Measurements from ENCODE around the gene SLC17A8.
A peak's percentile ranks its signal among the peaks of the same experiment; 100 is the strongest.
"Not testable (repeated sequence)": the region's sequence is repeated elsewhere in the genome, so short reads cannot be mapped to it uniquely, and the experiment has no call there.

SLC17A8 gene

DNA sequence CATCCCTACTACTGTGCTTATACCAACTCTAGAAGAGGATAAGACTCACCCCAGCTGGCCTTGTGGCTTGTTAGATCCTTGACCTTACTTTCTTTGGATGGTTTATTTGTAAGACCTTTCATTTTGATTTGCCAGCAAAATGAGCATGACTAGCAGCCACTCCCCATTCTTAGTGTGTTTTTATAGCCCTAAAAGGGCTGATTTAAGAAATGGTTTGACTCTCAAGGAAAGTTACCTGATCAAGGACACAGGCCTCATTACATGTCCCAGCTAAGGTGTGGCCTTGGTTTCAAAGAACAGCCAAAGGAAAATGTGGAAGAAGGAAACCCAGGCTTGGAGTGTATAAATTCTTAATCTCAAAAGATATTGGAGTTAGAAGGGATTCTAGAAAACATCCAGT lies 41.4 kb downstream of the SLC17A8 start:
- H3K27me3 ChIP-seq (ENCODE audit: control insufficient read depth, insufficient read depth, low read length) = no peaks in the 10 kb centered on the region
- H3K4me2 ChIP-seq (ENCODE audit: low read length) = no peak overlapping the region
- H3K9ac ChIP-seq (ENCODE audit: low read depth, low read length) = no peak overlapping the region
- H3K4me1 ChIP-seq (ENCODE audit: control insufficient read depth, insufficient read depth, low read length) = no peaks in the 10 kb centered on the region
- no peak overlapping the region for H3K4me3 ChIP-seq (ENCODE audit: low read length)
- no peaks in the 10 kb centered on the region for H3K36me3 ChIP-seq (ENCODE audit: insufficient read depth, low read length)
- no peaks in the 10 kb centered on the region for H3K9me3 ChIP-seq (replicated peaks; ENCODE audit: low read length)

- Histone ChIP-seq H3K27me3 (ENCODE audit: control insufficient read depth, insufficient read depth, low read length) (no peaks in the 10 kb centered on the region), H3K9me3 (replicated peaks; ENCODE audit: low read length) (no peaks in the 10 kb centered on the region), H3K9ac (ENCODE audit: low read depth, low read length) (no peak overlapping the region), H3K4me2 (ENCODE audit: low read length) (no peak overlapping the region), H3K36me3 (ENCODE audit: insufficient read depth, low read length) (no peaks in the 10 kb centered on the region), H3K4me3 (ENCODE audit: low read length) (no peak overlapping the region), H3K4me1 (ENCODE audit: control insufficient read depth, insufficient read depth, low read length) (no peaks in the 10 kb centered on the region)
Measured at GRCh38 chr12:100399095-100399494, 42.2 kb downstream of the SLC17A8 start.

GRCh38 chr12:100401660-100402059 lies 44.8 kb downstream of the SLC17A8 start:
- H3K36me3 ChIP-seq (ENCODE audit: insufficient read depth, low read length) = no peaks in the 10 kb centered on the region
- H3K4me3 ChIP-seq (ENCODE audit: low read length) = no peak overlapping the region
- no peaks in the 10 kb centered on the region for H3K9me3 ChIP-seq (replicated peaks; ENCODE audit: low read length)
- H3K4me2 ChIP-seq (ENCODE audit: low read length) = no peak overlapping the region
- H3K27me3 ChIP-seq (ENCODE audit: control insufficient read depth, insufficient read depth, low read length) = no peaks in the 10 kb centered on the region
- no peaks in the 10 kb centered on the region for H3K4me1 ChIP-seq (ENCODE audit: control insufficient read depth, insufficient read depth, low read length)
- no peak overlapping the region for H3K9ac ChIP-seq (ENCODE audit: low read depth, low read length)

- Histone ChIP-seq H3K4me1 (ENCODE audit: control insufficient read depth, insufficient read depth, low read length) (no peaks in the 10 kb centered on the region), H3K27me3 (ENCODE audit: control insufficient read depth, insufficient read depth, low read length) (no peaks in the 10 kb centered on the region), H3K9me3 (replicated peaks; ENCODE audit: low read length) (no peaks in the 10 kb centered on the region), H3K36me3 (ENCODE audit: insufficient read depth, low read length) (no peaks in the 10 kb centered on the region), H3K4me2 (ENCODE audit: low read length) (no peak overlapping the region), H3K4me3 (ENCODE audit: low read length) (no peak overlapping the region), H3K9ac (ENCODE audit: low read depth, low read length) (no peak overlapping the region)
Measured at GRCh38 chr12:100402763-100403162, 45.9 kb downstream of the SLC17A8 start.

DNA sequence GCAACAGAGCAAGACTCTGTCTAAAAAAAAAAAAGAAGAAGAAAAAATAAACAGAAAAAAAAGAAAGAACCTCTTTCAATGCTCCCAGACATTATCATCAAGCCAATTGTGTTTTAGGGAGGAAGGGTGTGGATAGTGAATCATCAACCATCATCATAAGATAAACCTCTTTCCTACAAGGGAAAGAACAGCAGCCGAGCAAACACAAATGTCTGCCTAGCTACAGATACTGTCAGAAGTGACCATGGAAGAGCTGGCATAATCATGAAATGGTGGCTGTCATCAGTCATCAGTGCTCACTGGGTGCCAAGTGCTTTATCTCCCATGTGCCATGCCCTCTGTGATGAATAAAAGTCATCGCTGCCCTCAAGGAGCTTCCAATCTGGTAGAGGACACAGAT lies 46.6 kb downstream of the SLC17A8 start:
- H3K4me3 ChIP-seq (ENCODE audit: low read length) = no peak overlapping the region
- no peaks in the 10 kb centered on the region for H3K9me3 ChIP-seq (replicated peaks; ENCODE audit: low read length)
- no peaks in the 10 kb centered on the region for H3K27me3 ChIP-seq (ENCODE audit: control insufficient read depth, insufficient read depth, low read length)
- H3K4me2 ChIP-seq (ENCODE audit: low read length) = no peak overlapping the region
- H3K9ac ChIP-seq (ENCODE audit: low read depth, low read length) = no peak overlapping the region
- H3K4me1 ChIP-seq (ENCODE audit: control insufficient read depth, insufficient read depth, low read length) = no peaks in the 10 kb centered on the region
- H3K36me3 ChIP-seq (ENCODE audit: insufficient read depth, low read length) = no peaks in the 10 kb centered on the region

GRCh38 chr12:100404769-100405407 lies 48.0 kb downstream of the SLC17A8 start:
- Histone ChIP-seq H3K9ac (ENCODE audit: low read depth, low read length) (no peak overlapping the region), H3K9me3 (replicated peaks; ENCODE audit: low read length) (no peaks in the 10 kb centered on the region), H3K4me1 (ENCODE audit: control insufficient read depth, insufficient read depth, low read length) (no peaks in the 10 kb centered on the region), H3K36me3 (ENCODE audit: insufficient read depth, low read length) (no peaks in the 10 kb centered on the region), H3K4me3 (ENCODE audit: low read length) (no peak overlapping the region), H3K4me2 (ENCODE audit: low read length) (no peak overlapping the region), H3K27me3 (ENCODE audit: control insufficient read depth, insufficient read depth, low read length) (no peaks in the 10 kb centered on the region)

GRCh38 chr12:100413001-100413400 lies 56.1 kb downstream of the SLC17A8 start:
- Histone ChIP-seq H3K36me3 (ENCODE audit: insufficient read depth, low read length) (no peaks in the 10 kb centered on the region), H3K4me1 (ENCODE audit: control insufficient read depth, insufficient read depth, low read length) (no peaks in the 10 kb centered on the region), H3K27me3 (ENCODE audit: control insufficient read depth, insufficient read depth, low read length) (no peaks in the 10 kb centered on the region), H3K4me3 (ENCODE audit: low read length) (no peak overlapping the region), H3K4me2 (ENCODE audit: low read length) (no peak overlapping the region), H3K9ac (ENCODE audit: low read depth, low read length) (no peak overlapping the region), H3K9me3 (replicated peaks; ENCODE audit: low read length) (no peaks in the 10 kb centered on the region)

DNA sequence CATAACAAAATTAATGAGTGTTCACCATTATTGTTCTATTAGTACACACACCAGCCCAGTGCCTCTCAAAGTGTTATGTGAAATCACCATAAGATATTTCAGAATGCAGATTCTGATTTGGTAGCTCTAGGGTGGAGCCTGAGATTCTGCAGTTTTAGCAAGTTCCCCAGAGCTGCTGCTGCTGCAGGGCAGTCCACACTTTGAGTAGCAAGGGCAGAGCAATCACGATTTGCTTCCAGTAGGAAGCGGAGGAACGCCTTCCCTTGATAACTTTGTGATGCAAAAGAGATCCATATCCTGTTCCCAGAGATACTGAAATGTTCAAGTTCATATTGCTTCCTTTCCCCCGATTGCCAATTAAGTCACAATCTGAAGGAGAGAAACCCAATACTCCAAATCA lies 57.9 kb downstream of the SLC17A8 start:
- Histone ChIP-seq H3K4me2 (ENCODE audit: low read length) (no peak overlapping the region), H3K9ac (ENCODE audit: low read depth, low read length) (no peak overlapping the region), H3K9me3 (replicated peaks; ENCODE audit: low read length) (no peaks in the 10 kb centered on the region), H3K27me3 (ENCODE audit: control insufficient read depth, insufficient read depth, low read length) (peaks cover 6% of the 10 kb centered on the region), H3K4me3 (ENCODE audit: low read length) (no peak overlapping the region), H3K4me1 (ENCODE audit: control insufficient read depth, insufficient read depth, low read length) (no peaks in the 10 kb centered on the region), H3K36me3 (ENCODE audit: insufficient read depth, low read length) (no peaks in the 10 kb centered on the region)

DNA sequence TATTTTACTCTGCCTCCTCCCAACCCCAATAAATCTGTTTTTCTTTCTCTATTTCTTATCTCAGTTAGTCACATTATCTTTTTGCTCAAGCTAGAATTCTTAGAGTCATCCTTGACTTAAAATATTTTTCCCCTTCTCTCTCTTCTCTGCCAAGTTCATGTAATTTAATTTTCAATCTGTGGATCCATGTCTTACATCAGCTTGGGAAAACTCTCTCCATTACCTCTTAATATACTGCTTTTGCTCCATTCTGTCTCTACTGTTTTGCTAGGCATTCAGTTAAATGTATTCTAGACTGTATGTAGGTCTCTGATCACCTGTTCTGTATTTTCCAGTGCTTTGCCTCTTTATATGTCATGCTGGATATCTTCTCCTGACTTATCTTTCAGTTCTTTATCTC lies 65.8 kb downstream of the SLC17A8 start:
- peaks cover 6% of the 10 kb centered on the region for H3K27me3 ChIP-seq (ENCODE audit: control insufficient read depth, insufficient read depth, low read length)
- no peak overlapping the region for H3K4me2 ChIP-seq (ENCODE audit: low read length)
- H3K4me1 ChIP-seq (ENCODE audit: control insufficient read depth, insufficient read depth, low read length) = peaks cover 7% of the 10 kb centered on the region
- no peak overlapping the region for H3K9ac ChIP-seq (ENCODE audit: low read depth, low read length)
- H3K36me3 ChIP-seq (ENCODE audit: insufficient read depth, low read length) = no peaks in the 10 kb centered on the region
- H3K9me3 ChIP-seq (replicated peaks; ENCODE audit: low read length) = no peaks in the 10 kb centered on the region
- H3K4me3 ChIP-seq (ENCODE audit: low read length) = no peak overlapping the region

DNA sequence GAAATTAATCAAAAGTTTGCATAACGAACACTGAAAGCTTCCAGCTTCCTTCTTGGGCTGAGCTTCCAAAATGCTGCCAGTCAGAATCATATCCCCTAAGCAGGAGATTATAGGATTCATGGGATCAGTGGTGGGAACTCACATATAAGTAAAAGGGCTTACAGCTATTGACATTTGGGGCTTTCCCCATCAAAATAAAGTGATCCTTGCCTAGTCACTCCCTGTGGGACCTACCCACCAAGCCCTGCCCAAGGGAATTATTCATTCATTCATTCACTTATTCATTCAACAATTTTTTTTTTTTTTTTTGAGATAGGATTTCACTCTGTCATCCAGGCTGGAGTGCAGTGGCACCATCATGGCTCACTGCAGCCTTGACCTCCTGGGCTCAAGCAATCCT lies 69.3 kb downstream of the SLC17A8 start:
- H3K4me1 ChIP-seq (ENCODE audit: control insufficient read depth, insufficient read depth, low read length) = peaks cover 7% of the 10 kb centered on the region
- no peak overlapping the region for H3K4me2 ChIP-seq (ENCODE audit: low read length)
- H3K9ac ChIP-seq (ENCODE audit: low read depth, low read length) = no peak overlapping the region
- H3K4me3 ChIP-seq (ENCODE audit: low read length) = no peak overlapping the region
- H3K9me3 ChIP-seq (replicated peaks; ENCODE audit: low read length) = no peaks in the 10 kb centered on the region
- H3K27me3 ChIP-seq (ENCODE audit: control insufficient read depth, insufficient read depth, low read length) = no peaks in the 10 kb centered on the region
- no peaks in the 10 kb centered on the region for H3K36me3 ChIP-seq (ENCODE audit: insufficient read depth, low read length)

GRCh38 chr12:100427078-100427477 lies 70.2 kb downstream of the SLC17A8 start:
- Histone ChIP-seq H3K9me3 (replicated peaks; ENCODE audit: low read length) (no peaks in the 10 kb centered on the region), H3K4me2 (ENCODE audit: low read length) (peak overlapping the region; percentile 13)

GRCh38 chr12:100430251-100430650 lies 73.4 kb downstream of the SLC17A8 start:
- not testable (repeated sequence) for H3K4me3 ChIP-seq (ENCODE audit: low read length); H3K36me3 ChIP-seq (ENCODE audit: insufficient read depth, low read length); H3K4me1 ChIP-seq (ENCODE audit: control insufficient read depth, insufficient read depth, low read length); H3K27me3 ChIP-seq (ENCODE audit: control insufficient read depth, insufficient read depth, low read length); H3K4me2 ChIP-seq (ENCODE audit: low read length); H3K9ac ChIP-seq (ENCODE audit: low read depth, low read length); H3K9me3 ChIP-seq (replicated peaks; ENCODE audit: low read length)

More at GRCh38 chr12:100427078-100427477, 70.2 kb downstream of the SLC17A8 start:
- Histone ChIP-seq H3K27me3 (ENCODE audit: control insufficient read depth, insufficient read depth, low read length) (no peaks in the 10 kb centered on the region), H3K4me1 (ENCODE audit: control insufficient read depth, insufficient read depth, low read length) (peaks cover 7% of the 10 kb centered on the region), H3K4me3 (ENCODE audit: low read length) (no peak overlapping the region), H3K9ac (ENCODE audit: low read depth, low read length) (no peak overlapping the region), H3K36me3 (ENCODE audit: insufficient read depth, low read length) (no peaks in the 10 kb centered on the region)
